GM19438 (cell line): ENCODE data around the gene ZMAT2.
"Not testable (repeated sequence)": the region's sequence is repeated elsewhere in the genome, so short reads cannot be mapped to it uniquely, and the experiment has no call there.

Source experiments
- ATAC-seq: cut with Tn5 transposase; IDR thresholded peaks from one replicate; pipeline ENCODE4 v1.9.1; 2021; ENCODE audit warnings: low read depth; ENCODE audit not compliant: unreplicated experiment

Gene ZMAT2

GRCh38 chr5:140707812-140708211, 7.6 kb downstream of the ZMAT2 start:
- no peak for ATAC-seq

DNA sequence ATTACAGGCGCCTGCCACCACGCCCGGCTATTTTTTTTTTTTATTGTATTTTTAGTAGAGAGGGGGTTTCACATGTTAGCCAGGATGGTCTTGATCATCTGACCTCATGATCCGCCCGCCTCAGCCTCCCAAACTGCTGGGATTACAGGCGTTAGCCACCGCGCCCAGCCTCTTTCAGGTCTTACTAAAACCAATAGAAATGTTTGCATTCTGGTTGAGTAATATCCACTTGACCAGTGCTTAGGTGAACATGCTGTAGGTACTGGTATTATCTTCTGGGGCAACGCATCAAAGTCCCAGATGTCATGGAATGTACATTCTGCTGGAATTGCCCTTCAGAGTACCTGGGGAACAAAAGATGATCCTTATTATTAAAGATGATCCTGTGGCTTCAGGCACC, 8.5 kb downstream of the ZMAT2 start:
- not testable (repeated sequence) for ATAC-seq

GRCh38 chr5:140710899-140711552, 10.8 kb downstream of the ZMAT2 start:
- peak; percentile 89 for ATAC-seq

- ATAC-seq: no peak
These were observed 11.5 kb downstream of the ZMAT2 start for GRCh38 chr5:140711794-140712193.

DNA sequence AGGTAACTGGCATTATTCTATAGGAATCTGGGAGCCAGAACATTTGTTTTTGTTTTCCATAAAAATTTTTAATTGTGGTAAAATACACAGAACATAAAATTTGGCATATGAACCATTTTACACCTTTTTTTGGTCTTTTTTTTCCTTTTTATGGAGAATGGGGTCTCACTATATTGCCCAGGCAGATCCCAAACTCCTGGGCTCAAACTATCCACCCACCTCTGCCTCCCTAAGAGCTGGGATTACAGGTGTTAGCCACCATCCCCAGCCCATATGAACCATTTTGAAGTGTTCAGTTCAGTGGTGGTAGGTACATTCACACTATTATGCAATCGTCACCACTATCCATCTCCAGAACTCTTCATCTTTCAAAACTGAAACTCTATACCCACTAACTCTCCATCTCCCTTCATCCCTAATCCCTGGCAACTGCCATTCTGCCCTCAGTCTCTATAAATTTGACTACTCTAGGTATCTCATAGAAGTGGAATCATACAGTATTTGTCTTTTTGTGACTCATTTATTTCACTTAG, 13.4 kb downstream of the ZMAT2 start:
- no peak for ATAC-seq

- ATAC-seq: not testable (repeated sequence)
These were observed 16.0 kb downstream of the ZMAT2 start for GRCh38 chr5:140716238-140716637.

DNA sequence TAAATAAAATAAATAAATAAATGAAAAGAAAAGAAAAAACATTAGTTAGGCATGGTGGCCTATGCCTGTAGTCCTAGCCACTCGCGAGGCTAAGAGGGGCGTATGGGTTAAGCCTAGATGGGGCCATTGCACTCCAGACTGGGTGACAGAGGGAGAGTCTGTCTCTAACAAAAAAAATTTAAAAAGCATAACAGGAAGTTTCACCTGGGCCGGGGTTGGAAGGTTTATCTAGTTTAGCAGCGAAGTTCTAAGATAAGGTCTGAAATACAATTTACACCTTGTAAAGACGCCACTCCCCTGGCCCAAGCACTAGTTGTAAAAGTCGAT, 18.0 kb downstream of the ZMAT2 start:
- ATAC-seq: no peak

GRCh38 chr5:140720738-140721137, 20.5 kb downstream of the ZMAT2 start:
- ATAC-seq: not testable (repeated sequence)

GRCh38 chr5:140721395-140721794, 21.1 kb downstream of the ZMAT2 start:
- ATAC-seq: not testable (repeated sequence)

- no peak for ATAC-seq
These were observed 25.7 kb downstream of the ZMAT2 start for GRCh38 chr5:140725799-140726471.

DNA sequence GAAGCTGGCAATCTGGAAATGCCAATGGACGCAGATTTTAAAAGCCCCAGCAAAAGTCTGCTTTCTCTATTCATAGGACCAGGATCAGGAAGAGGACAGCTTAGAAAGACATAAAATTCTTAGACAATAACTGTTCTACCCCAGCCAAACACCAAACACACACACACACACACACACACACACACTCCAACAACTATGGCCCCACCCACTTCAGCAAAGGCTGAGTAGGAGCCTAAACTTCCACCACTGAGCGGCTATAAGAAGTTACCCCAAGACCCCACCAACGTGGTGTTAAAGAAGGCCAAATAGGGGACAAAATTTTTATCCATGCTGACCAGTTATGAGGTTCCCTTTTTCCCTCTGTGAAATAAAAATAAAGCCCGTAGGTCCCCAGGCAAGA, 32.9 kb downstream of the ZMAT2 start:
- ATAC-seq: no peak

- ATAC-seq: no peak
These were observed 34.1 kb downstream of the ZMAT2 start for GRCh38 chr5:140734354-140734753.

GRCh38 chr5:140737486-140737885, 37.2 kb downstream of the ZMAT2 start:
- ATAC-seq: no peak

DNA sequence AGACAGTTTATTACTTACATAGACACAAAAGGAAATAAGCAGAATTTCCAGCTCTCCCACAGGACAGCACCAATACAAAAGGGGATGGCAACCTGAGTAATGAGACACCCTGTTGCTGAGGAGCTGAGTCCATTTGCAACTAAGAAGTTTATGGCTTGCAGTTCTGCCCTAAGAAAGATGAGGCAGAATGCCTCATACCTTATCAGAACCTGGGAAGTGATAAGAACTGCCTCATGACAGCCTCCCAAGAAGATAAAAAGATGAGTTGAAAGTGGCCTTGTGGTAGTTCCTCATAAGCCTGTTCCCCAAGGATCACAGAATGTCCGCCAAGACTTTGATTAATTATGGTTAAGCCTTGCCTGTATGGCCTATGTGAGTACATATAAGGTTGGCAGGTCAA, 41.7 kb downstream of the ZMAT2 start:
- ATAC-seq: no peak

DNA sequence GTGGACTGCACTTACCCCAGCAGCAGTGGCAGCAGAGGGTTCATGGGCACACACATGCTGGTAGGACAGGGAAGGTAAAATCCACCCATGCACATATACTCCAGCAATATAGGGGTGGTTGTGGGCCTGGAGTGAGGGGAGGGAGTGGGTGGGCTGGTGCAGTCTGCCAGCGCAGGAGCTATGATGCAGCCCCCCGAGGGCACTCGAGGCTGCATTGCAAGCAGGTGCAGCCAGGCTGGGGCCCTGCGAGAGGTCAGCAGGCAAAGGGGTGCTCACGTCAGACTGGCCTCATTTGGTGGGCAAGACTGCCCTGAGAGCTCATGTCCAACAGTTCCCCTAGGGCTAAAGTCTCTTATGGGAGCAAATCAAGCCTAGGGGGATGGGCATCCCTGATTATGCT, 53.3 kb downstream of the ZMAT2 start:
- no peak for ATAC-seq
